DMS79 treated with DMSO at 0.1 percent for 48 hours (cell line): ENCODE measurements around the gene INPP5A.
"Not testable (repeated sequence)": the region's sequence is repeated elsewhere in the genome, so short reads cannot be mapped to it uniquely, and the experiment has no call there.

Source experiments
- DNase-seq: peaks from one replicate; lab custom pipeline; 2025; lab: John Stamatoyannopoulos, UW

INPP5A gene

DNA sequence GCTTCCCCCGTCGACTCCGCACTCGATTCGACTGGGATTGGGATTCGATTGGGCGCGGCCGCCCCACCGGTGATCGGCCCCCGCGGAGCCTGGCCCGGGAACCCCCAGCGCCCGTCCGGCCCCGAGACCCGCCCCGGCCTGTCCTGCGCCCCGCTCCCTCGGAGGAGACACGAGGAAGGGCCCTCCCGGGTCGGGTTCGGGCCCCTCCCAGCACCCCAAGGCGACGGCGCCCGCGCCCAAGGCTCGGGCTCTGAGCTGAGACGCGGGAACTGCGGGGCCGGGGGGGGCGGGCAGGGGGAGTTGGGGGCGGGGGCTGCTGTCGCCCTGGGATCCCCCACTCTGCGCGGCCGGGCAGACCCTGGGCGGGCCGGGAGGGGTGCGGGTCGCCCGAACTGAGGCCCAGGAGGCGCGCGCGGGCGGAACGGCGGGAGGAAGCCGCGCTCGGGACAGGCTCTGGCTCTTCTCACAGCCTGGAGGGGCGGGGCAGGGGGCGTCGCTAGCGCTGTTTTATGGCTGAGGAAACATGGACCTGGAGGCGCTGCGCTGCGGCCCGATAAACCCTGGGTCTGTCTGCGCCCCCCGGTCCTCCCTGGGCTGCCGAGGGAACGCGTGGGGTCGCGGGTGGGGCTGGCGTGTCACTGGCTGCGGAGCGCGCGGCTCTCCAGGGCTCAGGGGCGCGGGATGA is 250.1 kb downstream of the INPP5A start:
- DNase-seq: no peak

DNA sequence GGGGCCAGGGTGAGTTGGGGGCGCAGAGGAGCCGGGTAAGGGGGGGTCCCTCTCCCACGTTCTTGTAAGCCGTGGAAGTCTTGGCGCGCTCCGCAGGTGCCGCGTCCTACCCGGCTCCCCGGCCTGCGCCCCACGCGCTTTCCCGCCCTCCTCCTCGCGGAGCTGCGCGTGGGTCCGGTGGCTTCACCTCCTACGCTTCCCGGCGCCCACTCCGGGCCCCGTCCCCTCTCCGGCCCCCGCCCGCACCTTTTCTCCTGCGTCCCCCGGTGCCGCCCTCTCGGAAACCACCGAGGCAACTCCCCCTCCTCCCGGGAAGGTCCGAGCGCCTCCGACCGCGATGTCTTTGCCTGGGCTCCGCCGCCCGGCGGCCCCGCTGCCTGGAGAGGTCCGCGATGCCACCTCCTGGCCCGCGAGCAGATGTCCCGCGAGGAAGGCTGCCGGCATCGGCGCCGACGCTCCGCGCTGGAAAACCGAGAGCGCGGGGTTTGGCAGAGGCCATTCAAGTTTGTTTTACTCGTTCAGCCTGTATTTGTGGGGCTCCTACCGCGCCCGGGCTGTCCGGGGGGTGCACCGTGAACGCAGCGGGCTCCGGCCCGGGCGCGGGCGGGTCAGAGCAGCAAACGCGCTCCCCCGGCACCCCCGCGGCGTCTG is 250.7 kb downstream of the INPP5A start:
- DNase-seq: no peak

DNA sequence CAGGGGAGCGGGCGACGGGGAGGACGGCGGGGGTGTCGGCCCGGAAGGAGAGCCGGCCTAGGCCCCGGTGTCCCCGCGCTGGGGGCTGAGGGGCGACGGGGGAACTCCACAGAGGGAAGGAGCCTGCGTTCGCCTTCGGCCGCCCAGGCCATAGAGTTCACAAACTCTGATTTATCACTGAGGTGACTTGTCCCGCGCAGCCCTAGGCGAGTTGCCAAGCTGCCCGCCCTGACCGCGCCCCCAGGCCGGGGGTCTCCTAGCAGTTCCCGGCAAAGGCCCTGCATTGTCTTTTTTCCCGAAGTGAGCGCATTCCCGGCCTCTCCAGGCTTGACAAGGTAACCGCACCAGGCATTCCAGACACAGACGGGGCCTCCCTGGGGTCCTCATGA is 251.2 kb downstream of the INPP5A start:
- DNase-seq: no peak

DNA sequence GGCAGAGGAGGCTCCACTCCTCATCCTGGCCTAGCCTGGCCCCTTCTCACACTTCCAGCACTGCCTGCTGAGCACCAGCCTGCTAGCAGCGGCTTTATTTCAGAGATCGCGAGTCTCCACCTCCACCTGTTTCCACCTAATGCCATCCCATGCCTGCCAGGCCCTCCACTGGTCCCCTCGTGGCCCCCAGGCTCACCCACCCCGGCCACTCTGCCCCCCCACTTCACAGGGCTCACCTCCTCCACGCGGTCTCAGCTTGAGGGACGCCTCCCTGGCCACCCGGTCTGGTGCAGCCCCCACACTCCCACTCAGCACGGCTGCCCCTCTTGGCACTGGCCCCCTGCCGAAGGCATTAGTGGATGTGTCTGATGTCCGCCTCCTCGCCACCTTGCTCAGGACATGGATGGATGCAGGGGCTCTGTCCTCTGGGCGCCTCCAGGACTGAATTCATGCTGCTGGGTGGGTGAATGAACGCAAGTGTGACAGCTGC is 252.1 kb downstream of the INPP5A start:
- no peak for DNase-seq

DNA sequence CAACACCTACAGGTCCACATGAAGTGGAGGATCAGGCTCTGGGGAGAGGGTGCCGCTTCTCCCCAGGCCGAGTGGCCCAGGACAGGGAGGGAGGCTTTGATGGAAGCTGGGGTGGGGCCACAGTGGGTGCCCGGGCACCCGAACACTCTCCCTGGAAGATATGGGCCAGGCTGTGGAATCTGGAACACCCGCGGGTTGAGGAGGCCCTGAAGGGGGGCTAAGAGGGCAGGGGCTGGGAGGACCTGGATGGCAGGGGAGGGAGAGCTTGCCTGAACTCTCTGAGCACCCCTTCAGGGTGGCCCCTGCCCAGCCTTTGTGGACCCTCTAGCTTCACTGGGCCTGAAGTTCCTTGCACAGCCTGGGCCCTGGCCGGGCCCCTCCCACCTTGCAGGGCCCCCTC is 252.9 kb downstream of the INPP5A start:
- DNase-seq: no peak

DNA sequence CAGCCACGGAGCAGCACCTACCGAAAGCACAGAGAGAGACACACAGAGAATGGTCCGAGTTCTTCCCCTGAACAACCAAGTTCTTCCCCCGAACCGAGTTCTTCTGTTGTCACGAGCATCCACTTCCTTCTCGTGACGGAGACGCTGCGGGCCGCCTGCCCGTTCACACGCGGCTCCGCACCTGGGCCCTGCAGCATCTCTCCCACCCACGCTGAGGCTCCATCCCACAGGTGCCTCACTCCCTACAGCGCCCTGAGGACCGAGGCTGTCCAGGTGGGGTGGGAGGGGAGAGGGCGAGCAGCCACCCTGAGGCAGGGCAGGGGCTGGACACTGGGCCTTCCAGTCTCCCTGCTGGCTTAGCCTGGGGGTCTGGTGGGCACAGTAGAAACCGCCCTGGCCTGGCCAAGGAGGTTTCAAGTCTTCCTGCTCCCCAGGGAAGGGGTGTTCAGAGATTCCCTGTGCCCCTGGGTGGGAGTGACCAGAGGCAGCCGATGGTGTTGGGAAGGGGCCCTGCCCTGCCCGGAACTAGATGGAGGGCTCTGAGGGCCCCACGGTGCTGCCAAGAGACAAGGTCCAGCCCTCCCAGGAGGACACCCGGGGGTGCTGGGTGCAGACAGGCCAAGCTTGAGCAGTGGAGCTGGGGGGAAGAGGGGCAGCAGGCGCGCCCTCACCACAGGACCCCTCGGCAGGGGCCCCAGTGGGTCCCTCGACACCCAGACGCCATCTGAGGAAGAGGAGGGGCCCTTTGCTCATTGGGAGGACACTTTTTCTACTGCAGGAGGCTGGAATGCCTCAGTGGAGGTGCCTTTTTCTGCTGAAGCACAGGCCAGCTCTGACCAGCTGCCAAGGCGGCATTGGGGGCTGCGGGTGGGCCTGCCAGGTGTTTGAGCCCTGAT is 253.6 kb downstream of the INPP5A start:
- no peak for DNase-seq

DNA sequence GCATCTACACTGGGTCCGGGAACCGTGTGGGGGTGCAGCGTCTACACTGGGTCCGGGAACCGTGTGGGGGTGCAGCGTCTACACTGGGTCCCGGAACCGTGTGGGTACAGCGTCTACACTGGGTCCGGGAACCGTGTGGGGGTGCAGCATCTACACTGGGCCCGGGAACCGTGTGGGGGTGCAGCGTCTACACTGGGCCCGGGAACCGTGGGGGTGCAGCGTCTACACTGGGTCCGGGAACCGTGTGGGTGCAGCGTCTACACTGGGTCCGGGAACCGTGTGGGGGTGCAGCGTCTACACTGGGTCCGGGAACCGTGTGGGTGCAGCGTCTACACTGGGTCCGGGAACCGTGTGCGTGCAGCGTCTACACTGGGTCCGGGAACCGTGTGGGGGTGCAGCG is 254.5 kb downstream of the INPP5A start:
- not testable (repeated sequence) for DNase-seq

DNA sequence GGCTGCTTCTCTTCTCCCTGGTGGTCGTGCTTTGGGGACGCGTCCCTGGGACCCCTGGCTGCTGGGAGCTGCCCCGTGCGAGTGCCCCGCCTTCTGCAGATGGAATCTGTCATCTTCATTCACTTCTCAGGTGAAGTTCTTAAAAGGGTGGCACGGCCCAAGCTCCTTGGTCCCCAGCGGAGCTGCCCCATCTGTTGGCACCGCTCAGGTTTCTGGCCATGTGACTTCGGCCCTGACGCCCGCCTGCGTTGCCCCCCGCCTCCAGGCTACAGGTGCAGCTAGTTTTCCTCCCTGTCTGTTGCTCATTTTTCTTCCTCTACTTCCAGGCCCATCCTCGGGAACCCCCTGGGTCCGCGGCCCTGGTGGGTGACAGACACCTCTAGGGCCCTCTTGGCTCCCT is 255.2 kb downstream of the INPP5A start:
- DNase-seq: no peak

DNA sequence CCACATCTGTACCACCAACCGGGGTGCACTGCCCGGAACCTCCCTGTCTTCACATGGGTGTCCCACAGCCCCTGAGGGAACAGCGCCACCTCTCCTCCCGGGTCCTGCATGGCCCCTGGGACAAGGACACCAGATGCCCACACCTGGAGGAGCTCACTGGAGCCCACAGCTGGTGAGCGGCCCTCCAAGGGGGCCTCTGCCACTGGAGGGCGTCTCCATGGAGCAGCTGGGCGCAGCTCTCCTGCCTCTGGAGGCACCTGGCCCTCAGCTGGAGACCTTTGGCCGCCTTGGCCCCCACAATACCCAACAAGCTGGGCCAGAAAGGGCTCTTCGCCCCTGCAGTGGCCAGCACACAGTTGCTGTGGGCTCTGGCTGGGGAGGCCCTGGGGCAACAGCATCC is 255.6 kb downstream of the INPP5A start:
- no peak for DNase-seq

DNA sequence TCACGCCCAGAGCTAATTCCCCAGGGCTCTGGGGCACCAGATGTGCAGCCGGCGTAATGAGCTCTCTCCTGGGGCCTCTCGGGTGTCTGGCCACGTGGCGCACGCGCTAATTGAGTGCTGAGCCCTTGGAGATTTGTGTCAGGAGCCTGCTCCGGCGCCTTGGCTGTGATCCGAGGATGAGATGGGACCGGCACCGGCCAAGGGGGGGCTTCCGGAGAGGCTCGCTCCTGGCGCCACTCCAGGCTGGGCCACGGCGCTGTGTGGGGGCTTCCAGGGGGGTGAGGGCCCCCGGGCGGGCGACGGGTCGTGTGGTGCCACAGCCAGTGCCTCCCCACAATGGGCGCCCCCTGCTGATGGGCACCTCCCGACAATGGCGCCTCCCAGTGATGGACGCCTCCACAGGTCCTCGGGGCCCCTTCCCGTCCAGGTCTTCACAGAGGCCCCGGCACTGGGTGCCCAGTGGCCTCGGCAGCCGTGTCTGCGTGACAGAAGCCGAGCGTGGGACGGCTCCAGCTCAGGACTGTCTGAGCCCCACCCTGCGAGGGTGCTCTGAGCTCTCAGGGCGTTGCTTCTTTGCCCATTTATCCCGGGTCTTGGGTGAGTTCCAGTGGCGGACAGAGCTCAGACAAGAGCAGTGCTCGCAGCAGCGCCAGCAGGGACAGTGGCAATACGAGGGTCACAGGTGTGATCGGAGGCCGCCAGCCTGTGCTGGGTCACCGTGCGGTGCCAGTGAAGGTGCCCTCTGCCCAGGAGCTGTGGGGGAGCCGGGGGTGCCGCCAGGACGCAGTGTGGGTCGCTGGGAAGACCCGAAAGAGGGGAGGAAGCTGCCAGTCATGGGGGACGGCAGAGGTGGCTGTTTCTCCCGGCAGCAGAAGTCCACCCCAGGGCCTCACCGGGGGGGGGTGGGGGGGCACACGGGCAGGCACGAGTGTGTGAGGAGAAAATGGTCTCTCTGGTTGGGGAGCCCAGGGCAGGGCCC is 256.6 kb downstream of the INPP5A start:
- DNase-seq: no peak

DNA sequence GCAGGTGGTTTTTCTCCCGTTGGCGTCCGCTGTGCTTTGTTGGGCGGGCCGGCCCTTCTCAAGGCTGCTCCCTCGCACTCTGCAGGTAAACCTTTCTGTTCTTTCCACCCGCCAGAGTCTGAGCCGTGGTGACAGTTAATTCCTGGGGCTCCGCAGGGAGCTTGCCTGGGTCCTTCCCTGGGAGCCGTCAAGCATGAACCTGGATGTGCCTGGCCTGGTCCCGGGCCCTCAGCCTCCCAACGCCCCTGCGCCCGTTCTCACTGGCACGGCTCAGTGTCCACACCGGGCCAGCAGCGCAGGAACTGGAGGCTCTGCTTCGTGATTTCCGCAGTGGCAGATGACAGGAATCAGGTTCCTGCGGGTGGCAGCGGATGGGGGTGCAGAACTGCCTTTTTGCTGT is 259.3 kb downstream of the INPP5A start:
- no peak for DNase-seq

DNA sequence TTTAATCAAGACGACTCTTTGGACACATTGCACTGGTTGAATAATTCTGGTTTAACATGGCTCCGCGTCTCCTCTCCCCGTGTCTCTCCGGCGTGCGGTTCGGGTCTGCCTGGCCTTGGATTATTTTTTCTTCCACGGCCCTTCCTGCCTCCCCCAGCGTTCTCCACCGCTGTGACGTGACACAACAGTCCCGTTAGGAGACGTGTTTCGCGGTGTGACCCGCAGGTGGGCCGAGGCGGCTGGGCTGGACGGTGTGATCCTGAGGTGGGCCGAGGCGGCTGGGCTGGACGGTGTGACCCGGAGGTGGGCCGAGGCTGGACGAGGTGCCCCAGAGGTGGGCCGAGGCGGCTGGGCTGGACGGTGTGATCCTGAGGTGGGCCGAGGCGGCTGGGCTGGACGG is 260.4 kb downstream of the INPP5A start:
- DNase-seq: not testable (repeated sequence)

DNA sequence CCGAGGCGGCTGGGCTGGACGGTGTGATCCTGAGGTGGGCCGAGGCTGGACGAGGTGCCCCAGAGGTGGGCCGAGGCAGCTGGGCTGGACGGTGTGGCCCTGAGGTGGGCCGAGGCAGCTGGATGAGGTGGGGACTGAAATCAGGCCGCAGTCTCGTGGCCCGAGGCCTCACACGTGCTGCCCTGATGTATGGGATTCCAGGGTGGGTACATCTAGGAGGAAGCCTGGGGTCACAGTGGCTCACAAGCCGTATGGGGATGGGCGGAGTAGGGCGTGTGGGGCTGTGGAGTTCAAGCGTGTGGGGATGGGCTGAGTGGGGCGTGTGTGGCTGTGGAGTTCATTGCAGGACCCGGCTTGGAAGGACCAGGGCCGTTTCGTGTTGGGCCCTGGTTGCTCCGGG is 260.8 kb downstream of the INPP5A start:
- DNase-seq: no peak

DNA sequence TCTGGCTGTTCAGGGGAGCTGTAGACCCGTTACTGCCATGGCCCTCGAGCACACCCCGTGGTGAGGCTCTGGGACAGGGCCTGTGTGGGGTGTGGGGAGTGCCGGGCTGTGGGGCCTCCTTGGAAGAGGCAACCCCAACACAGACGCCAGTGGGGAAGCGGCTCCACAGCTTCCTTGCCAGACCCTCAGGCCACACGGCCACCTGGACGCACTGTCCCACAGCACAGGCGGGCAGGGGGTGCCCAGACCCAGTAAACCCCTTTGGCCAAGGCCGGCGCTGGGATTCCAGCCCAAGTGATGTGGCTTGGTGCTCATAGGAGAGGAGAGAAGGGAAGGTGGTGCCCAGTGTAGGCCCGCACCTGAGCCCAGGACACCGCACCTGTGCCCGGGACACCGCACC is 261.3 kb downstream of the INPP5A start:
- DNase-seq: no peak

DNA sequence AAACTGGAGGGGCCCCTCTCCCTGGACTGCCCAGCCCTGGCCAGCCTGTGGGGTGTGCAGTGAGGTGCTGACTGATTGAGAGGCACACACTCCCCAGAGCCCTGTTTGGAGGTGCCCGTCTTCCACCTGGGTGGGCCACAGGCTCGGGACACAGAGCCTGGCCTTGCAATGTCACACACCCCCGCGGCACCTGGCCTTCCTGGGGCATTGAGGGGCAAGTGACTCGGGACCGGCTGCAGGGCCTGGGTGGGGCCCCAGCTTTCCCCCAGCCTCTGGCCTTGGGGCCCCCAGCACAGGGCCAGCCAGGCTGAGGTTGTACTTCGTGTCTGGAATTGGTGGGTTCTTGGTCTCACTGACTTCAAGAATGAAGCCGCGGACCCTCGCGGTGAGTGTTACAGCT is 262.3 kb downstream of the INPP5A start:
- no peak for DNase-seq

DNA sequence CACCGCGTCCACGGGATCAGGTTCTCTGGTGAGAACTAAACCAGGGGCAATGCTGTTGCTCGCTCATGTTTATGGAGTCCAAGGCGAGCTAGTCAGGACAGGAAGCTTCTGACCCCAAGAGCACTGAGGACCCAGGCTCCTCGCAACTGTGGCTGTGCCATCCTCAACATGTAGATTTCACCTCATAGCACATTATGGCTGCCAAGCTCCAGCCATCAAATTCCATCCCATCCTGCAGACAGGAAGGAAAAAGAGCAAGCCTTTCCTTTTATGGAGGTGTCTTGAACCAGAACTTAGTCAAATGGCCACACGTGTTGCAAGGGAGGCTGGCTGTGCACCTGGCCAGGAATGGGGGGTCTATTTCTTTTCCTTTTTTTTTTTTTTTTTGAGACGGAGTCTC is 264.5 kb downstream of the INPP5A start:
- no peak for DNase-seq

DNA sequence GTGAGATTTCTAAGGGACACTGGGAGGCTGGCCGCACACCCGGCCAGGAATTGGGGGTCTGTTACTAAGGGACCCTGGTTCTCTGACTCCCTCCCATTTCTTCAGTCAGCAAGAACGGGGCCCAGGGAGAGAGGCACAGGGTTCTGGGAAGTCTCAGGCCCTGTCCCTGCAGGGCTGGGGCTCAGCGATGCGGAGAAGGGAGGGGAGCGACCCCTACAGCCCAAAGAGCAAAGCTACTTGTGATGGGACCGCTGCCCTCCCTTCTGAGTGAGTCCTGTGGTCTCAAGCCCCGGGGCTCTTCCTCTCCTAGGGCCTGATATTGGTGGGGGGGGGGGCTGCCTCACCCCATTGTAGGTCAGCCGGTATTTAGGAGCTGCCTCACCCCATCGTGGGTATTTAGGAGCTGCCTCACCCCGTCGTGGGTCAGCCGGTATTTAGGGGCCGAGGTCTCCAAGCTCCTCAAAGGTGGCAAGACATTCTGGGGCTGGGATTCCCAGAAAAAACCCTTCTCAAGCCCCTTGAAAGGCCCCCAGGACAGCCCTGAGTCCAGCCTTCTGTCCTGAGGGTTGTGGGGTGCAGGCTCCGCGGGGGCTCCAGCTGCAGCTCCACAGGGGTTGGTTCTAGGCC is 265.2 kb downstream of the INPP5A start:
- no peak for DNase-seq

DNA sequence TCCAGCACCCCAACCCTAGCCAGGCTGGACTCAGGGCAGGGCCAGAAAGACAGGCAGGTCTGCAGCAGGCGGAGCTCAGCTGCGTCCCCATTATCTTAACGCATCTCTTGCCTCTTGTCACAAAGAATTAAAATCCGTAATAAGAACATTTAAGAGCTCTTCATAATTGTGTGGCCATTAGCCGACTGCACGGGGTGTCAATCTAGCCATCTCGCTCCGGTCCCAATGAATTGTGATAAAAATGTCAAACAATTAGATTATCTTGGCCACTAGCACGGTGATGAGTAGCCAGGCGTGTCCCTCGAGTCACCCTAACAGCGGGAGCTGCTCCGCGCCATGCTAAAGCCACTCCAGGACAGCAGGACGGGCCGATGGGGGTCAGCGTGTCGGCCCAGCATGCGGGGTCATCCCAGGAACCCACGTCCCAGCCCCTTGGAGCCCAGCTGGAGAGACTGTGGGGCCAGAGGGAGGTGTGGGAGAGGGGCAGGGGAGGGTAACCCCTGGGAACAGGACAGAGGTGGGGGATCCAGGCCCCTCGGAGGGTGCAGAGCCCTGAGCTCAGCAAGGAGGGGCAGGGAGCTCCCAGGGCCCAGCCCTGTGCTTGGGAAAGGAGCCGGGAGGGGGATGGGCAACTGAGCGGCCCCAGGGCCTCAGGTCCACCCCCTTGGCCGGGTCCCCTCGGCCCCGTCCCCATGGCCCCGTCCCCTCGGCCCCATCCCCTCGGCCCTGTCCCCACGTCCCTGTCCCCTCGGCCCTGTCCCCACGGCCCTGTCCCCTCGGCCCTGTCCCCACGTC is 266.0 kb downstream of the INPP5A start:
- DNase-seq: no peak

DNA sequence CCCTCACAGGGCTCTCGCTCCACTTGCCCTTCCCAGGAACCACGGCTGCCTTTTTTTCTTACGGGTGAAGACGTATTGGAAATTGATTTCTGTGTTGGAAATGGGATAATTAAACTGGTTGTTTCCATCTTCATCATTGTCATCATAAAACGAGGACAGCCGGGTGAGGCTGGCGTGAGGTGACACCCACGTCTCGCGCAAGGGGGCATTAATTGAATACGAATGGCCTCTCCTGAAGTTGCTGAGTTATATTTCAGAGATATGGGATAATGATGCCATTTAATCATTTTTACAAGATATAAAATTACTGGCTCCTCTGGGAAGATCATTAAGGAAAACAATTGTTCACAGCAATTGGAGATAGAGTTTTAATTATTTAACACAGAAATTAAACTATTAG is 266.7 kb downstream of the INPP5A start:
- no peak for DNase-seq

DNA sequence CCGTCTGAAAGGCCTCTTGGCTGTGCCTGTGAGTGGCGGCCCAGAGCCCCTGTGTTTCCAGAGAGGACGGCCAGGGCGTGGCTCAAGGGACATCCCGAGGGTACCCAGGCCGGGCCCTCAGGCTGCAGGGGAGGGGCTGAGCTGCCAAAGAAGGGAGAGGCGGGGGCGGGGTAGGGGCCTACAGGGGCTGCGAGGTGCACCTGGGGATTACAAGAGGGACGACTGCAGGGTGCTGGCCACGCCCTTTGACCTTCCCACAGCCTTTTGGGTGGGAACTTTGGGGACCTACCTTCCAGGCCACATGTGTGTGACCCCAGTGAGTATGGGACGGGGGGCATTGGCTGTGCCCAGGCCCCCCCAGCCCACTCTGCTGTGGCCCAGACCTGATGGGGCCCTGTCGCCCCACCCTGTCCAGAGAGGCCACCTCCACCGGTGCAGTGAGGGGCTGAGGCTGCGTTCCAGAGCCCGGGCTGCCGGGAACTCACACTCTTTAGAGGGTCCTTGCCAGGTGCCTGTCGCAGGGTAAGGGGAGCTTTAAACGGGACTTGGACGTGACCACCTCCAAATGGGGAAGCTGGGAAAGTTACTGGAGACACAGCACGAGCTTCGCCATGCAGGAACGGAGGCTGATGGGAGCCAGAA is 267.3 kb downstream of the INPP5A start:
- DNase-seq: no peak
